ENCODE measurements around the gene TSPAN10.

The TSPAN10 gene

DNA sequence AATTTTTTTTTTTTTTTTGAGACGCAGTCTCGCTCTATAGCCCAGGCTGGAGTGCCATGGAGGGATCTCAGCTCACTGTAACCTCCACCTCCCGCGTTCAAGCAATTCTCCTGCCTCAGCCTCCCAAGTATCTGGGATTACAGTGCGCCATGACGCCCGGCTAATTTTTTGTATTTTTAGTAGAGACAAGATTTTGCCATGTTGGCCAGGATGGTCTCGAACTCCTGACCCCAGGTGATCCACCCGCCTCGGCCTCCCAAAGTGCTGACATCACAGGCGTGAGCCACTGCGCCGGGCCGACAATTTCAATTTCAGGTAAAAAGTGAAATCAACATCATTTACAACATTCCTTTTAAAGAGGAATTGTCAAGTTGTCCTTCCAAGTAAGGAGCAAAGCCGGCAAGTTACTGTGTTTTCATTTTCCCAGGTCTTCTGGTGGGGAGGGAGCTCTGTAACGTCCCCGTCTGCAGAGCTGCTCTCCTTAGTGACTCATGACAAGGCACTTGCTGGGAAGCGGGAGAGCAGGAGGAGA lies 957 bp upstream of the TSPAN10 start:
- DNase-seq, result no peak

GRCh38 chr17:81638683-81639082 lies 1.7 kb downstream of the TSPAN10 start:
- no peak for DNase-seq

DNA sequence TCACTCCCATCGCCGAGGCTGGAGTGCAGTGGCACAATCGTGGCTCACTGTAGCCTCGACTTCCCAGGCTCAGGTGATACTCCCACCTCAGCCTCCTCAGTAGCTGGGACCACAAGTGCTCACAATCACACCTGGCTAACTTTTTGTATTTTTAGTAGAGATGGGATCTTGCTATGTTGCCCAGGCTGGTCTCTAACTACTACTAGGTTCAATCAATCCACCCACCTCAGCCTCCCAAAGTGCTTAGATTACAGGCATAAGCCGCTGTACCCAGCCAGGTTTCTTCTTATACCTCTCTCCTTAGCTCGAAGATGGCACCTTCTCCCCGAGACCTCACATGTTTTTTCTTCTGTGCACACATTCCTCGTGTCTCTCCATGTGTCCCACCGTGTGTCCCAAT lies 3.0 kb downstream of the TSPAN10 start:
- no peak for DNase-seq

DNA sequence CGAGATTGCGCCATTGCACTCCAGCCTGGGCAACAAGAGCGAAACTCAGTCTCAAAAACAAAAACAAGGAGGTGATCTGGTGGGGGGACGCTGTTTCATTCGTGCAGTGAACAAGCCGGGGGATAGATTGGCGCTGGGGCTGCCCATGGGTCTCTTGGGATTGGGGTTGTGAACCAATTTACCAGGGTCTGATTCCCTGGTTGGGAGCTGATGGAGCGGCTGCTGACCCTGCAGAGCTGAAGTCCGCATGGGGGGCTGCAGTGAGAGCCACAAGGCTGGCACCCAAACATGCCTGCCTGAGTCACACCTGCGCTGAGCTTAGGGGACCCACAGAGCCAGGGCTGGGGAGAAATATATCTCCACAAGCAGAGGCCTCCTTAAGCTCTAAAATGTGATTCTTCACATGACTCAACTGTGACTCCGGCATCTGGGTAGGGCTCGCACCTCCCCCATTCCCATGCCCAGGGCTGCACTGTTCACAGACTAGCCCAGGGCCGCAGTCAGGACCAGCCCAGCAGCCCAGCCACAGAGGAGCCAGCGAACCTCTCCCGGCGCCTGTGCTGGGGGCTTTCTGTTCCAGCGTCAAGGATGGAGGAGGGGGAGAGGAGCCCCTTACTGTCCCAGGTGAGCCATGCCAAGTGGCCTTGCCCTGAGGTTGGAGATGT lies 5.0 kb downstream of the TSPAN10 start:
- no peak for DNase-seq

DNA sequence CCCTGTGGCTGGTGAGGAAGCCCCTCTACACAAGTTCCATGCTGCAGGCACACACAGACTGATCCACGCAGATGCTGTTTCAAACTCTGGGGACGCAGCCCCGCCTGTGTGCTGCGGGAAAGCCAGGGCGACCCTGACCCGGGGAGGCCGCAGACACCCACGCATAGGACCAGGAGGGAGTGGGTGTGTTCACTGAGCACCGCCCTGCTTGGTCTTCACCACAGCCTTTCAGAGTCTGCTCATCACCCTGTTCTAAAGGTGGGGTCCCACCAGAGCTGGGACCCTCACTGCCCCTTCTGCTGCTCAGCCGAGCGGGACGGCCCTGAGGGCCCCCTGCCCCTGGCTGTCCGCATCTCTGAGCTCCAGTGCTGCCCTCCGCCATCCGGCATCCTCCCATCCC lies 7.5 kb downstream of the TSPAN10 start:
- no peak for DNase-seq

DNA sequence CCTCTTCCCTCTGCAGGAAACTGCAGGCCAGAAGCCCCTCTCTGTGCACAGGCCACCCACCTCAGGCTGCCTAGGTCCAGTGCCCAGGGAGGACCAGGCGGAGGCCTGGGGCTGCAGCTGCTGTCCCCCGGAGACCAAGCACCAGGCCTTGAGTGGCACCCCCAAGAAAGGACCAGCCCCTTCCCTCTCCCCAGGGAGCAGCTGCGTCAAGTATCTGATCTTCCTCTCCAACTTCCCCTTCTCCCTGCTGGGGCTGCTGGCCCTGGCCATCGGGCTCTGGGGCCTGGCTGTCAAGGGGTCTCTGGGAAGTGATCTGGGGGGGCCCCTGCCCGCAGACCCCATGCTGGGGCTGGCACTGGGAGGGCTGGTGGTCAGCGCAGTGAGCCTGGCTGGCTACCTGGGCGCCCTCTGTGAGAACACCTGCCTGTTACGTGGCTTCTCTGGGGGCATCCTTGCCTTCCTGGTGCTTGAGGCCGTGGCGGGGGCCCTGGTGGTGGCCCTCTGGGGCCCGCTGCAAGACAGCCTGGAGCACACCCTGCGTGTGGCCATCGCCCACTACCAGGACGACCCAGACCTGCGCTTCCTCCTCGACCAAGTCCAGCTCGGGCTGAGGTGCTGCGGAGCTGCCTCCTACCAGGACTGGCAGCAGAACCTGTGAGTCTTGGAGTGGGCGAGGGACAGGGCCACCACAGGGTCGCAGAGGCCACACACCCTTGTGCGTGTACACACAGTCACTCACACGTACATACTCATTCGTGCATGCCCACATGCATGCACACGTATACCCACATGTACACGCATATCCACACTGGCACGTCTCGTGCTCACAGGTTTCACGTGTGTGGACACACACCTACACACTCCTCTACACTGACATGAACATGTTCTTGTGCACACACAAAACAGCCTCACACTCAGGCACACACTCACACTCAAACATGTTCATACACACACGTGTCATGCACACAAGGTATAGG lies 8.3 kb downstream of the TSPAN10 start:
- no peak for DNase-seq

- no peak for DNase-seq
Measured at GRCh38 chr17:81646869-81647600, 10.0 kb downstream of the TSPAN10 start.

DNA sequence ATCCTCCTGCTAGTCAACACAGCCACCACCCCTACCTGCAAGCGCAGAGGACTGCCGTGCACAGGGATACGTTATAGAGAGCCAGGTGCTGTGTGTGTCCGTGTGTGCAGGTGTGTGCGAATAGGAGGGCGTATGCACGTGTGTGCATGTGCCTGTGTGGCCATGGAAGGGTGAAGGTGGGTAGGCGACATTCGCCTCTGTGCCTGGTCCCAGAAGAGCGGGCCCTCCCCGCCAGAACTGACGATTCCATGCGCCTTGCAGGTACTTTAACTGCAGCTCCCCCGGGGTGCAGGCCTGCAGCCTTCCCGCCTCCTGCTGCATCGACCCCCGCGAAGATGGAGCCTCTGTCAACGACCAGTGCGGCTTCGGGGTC lies 10.6 kb downstream of the TSPAN10 start:
- no peak for DNase-seq

GRCh38 chr17:81648013-81648706 lies 11.2 kb downstream of the TSPAN10 start:
- DNase-seq, result no peak

DNA sequence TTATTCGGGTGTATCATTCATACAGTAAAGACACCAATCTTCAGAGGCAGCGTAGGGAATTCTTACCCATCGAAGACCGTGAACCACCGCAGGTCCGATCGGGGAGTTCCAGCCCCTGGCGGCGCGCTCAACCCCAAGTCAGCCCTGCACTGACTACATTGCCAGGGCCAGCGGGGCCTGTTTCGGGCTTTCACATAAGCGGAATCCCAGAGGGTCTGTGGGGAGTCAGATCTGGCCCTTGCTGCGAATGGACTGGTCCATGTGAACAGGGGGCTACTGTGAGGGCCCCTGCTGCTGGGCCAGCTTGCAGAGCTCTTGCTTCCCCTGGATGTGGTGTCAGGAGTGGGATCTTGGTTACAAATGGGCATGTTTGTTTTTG lies 11.7 kb downstream of the TSPAN10 start:
- DNase-seq, result no peak

- no peak for DNase-seq
Measured at GRCh38 chr17:81650951-81651350, 14.0 kb downstream of the TSPAN10 start.

DNA sequence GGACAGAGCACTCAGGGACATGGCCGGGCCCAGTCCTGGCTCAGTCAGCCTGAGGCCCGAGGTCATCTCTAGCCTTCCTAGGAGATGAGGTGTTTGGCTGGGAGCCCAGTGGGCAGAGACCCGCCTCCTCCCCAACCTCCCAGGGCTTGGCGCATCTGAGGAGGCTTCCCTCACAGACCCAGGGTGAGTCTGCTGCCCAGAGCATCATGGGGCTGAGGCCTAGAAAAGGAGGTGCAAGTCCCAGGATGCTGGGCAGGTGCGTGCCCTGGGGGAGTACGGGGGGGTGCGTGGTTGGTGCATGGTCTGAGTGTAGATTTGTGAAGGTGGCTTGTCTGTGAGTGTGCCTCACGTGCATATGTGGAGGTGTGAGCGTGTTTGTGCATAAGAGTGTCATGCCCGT lies 14.7 kb downstream of the TSPAN10 start:
- no peak for DNase-seq

GRCh38 chr17:81652906-81653771 lies 16.1 kb downstream of the TSPAN10 start:
- no peak for DNase-seq

DNA sequence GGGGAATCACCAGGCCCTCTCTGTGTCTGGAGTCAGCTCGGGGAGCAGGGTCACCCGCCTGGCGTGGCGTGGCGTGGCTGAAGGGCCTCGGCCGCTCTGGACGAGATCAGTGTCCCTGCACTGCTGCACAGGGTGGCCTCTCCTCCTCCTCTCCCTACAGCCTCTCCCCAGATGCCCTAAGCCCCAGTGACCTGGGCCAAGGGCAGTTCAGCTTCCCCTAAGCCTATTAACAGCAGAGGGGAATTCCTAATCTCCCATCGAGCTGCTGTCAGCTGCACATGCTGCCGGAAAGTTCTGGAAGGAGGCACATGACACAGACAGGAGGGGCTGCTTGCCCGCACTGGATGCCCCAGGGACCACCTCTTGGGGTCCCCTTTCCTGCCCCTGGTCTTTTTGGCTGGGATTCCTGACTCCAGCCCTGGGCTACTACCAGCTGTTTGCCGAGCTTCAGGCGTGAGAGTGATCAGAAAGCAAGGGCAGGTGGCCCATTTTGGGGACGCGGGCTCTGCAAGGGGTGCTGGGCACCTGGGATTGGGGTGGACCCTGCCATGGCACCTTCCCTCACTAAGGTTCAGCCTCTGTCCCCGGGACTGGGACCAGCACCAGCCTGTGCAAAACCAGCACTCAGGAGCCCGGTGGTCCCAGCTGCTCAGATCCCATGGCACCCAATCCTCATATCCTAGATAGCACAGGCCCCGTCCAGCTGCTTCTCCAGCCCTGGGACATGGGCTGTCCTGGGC lies 18.6 kb downstream of the TSPAN10 start:
- DNase-seq, result no peak

- no peak for DNase-seq
Measured at GRCh38 chr17:81656118-81656743, 19.2 kb downstream of the TSPAN10 start, which contains the start of gene PDE6G. Gene PDE6G (minus strand): TSS chr17:81656542. CDS start chr17:81653305, 3,237 bp downstream.

DNA sequence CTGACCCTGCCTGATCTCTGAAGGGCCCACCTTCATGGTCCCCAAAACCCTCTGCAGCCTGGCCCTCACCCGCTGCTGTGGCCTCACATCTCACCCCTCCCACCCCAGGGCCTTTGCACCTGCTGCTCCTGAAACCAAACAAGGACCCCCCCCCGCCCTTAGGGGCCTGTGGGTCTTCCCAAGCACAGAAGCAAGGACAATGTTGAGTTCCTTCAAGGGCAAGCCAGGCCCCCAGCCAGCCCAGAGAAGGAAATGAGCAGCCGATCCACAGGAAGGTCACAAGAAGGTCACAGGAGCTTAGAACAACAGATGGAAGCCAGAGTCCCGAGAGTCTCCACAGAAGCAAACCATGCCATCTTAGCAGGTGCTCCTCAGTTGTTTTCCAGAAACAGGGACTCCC lies 19.8 kb downstream of the TSPAN10 start:
- DNase-seq, result no peak

- DNase-seq, result no peak
Measured at GRCh38 chr17:81659038-81659437, 22.0 kb downstream of the TSPAN10 start.

GRCh38 chr17:81660441-81660840 lies 23.4 kb downstream of the TSPAN10 start:
- no peak for DNase-seq

DNA sequence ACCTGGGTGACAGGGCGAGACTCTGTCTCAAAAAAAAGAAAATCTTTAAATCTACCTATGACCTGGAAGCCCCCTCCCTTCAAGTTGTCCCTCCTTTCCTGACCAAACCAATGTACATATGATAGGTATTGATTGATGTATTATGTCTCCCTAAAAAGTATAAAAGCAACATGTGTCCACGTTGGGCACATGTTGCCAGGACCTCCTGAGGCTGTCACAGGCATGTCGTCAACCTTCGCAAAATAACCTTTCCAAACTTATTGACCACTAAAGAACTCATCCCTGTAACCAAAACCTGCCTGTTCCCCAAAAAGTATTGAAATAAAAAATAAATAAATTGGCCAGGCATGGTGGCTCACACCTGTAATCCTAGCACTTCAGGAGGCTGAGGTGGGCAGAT lies 25.0 kb downstream of the TSPAN10 start:
- DNase-seq, result no peak

- DNase-seq, result no peak
Measured at GRCh38 chr17:81664051-81664470, 27.1 kb downstream of the TSPAN10 start.
